IMR-90 (cell line): ENCODE measurements around the gene RUNDC1. TPM values are rescaled to one million over a fixed set of nuclear protein-coding genes. Genes with fewer than 3 reads are reported as not detected.

Experiments
- polyA plus RNA-seq, 3 experiments: library from polyadenylated mRNA; depleted of rRNA; stranded (reverse); fragments of >200 nt; gene quantifications; 2 replicates each; pipeline ENCODE4 v1.2.3, GENCODE V29; 2012; ENCODE audit warnings: low replicate concordance in 1 of 3
- total RNA-seq: library from RNA; depleted of rRNA; stranded (reverse); fragments of >200 nt; gene quantifications from 2 replicates; pipeline ENCODE4 v1.2.3, GENCODE V29; 2012
- TF ChIP-seq, protein P1 (sequence below): fragments of 150-350 bp; IDR thresholded peaks from 2 replicates; pipeline ENCODE4 v1.6.1; 2016; ENCODE audit warnings: low read depth, mild to moderate bottlenecking, low read length, moderate library complexity, borderline replicate concordance

Gene RUNDC1
- total and polyA plus RNA-seq, 2 of the 4 experiments (the other 2 are of a cell fraction), result 7.0 to 7.9 TPM

DNA sequence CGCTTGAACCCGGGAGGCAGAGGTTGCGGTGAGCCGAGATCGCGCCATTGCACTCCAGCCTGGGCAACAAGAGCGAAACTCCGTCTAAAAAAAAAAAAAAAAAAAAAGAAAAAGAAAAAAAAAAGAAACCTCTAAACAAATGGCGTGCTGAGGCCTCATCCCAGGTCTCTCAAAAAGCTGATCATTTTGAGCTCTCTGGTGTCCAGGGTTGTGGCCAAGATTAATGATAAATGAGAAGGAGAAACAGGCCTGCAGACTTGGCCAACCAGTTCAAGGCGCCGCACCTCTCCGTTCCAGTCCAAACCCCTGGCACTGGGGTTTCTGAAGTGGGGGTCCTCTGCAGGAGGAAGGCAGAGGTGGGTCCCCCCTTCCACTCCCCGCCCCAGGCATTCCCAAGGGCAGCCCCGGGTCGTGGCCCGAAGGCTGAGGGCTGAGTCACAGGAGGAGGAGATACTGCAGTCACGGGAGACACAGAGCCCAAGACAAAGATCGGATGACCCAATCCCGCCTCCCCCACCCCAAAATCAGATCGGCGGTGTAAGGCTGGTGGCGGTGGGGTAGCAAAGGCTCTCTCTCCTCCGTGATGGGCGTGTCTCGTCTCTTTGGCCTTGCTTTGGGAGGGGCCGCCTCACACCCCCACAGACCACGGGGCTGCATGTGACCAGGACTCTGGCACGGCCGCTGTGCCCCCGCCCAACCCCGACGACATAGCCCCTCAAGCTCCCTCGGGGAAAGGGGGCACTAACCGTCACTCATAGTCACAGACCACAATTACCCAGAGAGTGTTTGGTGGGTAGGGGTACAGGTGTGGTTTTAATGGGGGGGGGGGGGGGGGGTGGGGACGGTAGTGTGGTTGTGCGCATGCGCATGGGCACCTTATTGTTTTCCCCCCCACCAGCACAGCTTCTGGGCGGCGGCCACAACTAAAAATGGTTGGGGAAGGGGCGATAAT is 40.7 kb downstream of the RUNDC1 start (continued):
- TF ChIP-seq, protein P1, sequence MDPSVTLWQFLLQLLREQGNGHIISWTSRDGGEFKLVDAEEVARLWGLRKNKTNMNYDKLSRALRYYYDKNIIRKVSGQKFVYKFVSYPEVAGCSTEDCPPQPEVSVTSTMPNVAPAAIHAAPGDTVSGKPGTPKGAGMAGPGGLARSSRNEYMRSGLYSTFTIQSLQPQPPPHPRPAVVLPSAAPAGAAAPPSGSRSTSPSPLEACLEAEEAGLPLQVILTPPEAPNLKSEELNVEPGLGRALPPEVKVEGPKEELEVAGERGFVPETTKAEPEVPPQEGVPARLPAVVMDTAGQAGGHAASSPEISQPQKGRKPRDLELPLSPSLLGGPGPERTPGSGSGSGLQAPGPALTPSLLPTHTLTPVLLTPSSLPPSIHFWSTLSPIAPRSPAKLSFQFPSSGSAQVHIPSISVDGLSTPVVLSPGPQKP, result no peak
